Colonic mucosa (tissue), 4 donors: ENCODE measurements around the gene HYDIN. TPM values are rescaled to one million over a fixed set of nuclear protein-coding genes. Genes with fewer than 3 reads are reported as not detected.

Source experiments
- DNase-seq: peaks from one replicate; pipeline ENCODE4 v3.0.0-alpha.2; 2020
- H3K27ac ChIP-seq: fragments of 200-600 bp; one replicate; pipeline ENCODE4 v1.8.0; 2021
- H3K27me3 ChIP-seq: fragments of 200-600 bp; one replicate; pipeline ENCODE4 v1.8.0; 2021
- H3K36me3 ChIP-seq: fragments of 200-600 bp; one replicate; pipeline ENCODE4 v1.8.0; 2021
- H3K4me1 ChIP-seq: fragments of 200-600 bp; one replicate; pipeline ENCODE4 v1.8.0; 2021; ENCODE audit warnings: mild to moderate bottlenecking
- H3K4me3 ChIP-seq: fragments of 200-600 bp; one replicate; pipeline ENCODE4 v1.8.0; 2021
- H3K9ac ChIP-seq, 2 donors: one replicate each; pipeline ENCODE4 v1.7.0; 2013; ENCODE audit warnings: control low read depth in 2 of 2, low read depth in 2 of 2, low read length in 2 of 2
- H3K9me3 ChIP-seq: fragments of 200-600 bp; one replicate; pipeline ENCODE4 v1.8.0; 2021
- CTCF ChIP-seq: fragments of 200-600 bp; IDR thresholded peaks from one replicate; pipeline ENCODE4 v1.8.0; 2022; ENCODE audit warnings: antibody characterized with exemption, mild to moderate bottlenecking
- intact Hi-C: fragments of 100-400 bp; cut with DNase I; formaldehyde crosslinking; loops from one replicate; pipeline ENCODE4 v1.14.1; 2022
- total RNA-seq, 2 donors: library from RNA; stranded (reverse); fragmentation: NEBNext Ultra II Directional in 1 of 2; extraction: Animal tissue kit (Norgen Biotek cat#: 25700) in 1 of 2; gene quantifications; one replicate each; pipeline ENCODE4 v1.2.1, GENCODE V29; 2021
- donor health status: healthy.
- donor health status: DM: no; HTN: no; CAD: no.
- donor health status: DM: no; HTN: no; CAD: no.

Gene HYDIN
- total RNA-seq, 2 donors from 2014 or later, result 0.58 to 0.64 TPM

- no peak overlapping the region for H3K9ac ChIP-seq
- H3K36me3 ChIP-seq, result no peaks in the 10 kb centered on the region
- no peak overlapping the region for H3K4me3 ChIP-seq
- intact Hi-C loops, result no loop called here
- H3K27me3 ChIP-seq, result no peaks in the 10 kb centered on the region
- no peak overlapping the region for H3K27ac ChIP-seq
- DNase-seq, result no peak
- no peaks in the 10 kb centered on the region for H3K9me3 ChIP-seq
- TF ChIP-seq CTCF, result no peak
- no peaks in the 10 kb centered on the region for H3K4me1 ChIP-seq
These were observed 462.9 kb downstream of the HYDIN start for GRCh38 chr16:70767377-70768202.

- intact Hi-C loops, result no loop called here
- no peaks in the 10 kb centered on the region for H3K36me3 ChIP-seq
These were observed 463.9 kb downstream of the HYDIN start for GRCh38 chr16:70766658-70767057.

GRCh38 chr16:70766176-70766575, 464.3 kb downstream of the HYDIN start:
- H3K4me1 ChIP-seq, result no peaks in the 10 kb centered on the region
- no peak for DNase-seq
- intact Hi-C loops, result no loop called here
- no peaks in the 10 kb centered on the region for H3K9me3 ChIP-seq
- no peak for TF ChIP-seq CTCF
- H3K36me3 ChIP-seq, result no peaks in the 10 kb centered on the region
- H3K27me3 ChIP-seq, result no peaks in the 10 kb centered on the region
- H3K27ac ChIP-seq, result no peak overlapping the region
- H3K4me3 ChIP-seq, result no peak overlapping the region
- no peak overlapping the region for H3K9ac ChIP-seq

More at GRCh38 chr16:70766658-70767057, 463.9 kb downstream of the HYDIN start:
- no peak for DNase-seq
- no peak overlapping the region for H3K9ac ChIP-seq
- H3K4me3 ChIP-seq, result no peak overlapping the region
- no peak for TF ChIP-seq CTCF
- H3K4me1 ChIP-seq, result no peaks in the 10 kb centered on the region
- H3K27ac ChIP-seq, result no peak overlapping the region
- H3K27me3 ChIP-seq, result no peaks in the 10 kb centered on the region
- H3K9me3 ChIP-seq, result no peaks in the 10 kb centered on the region

- H3K36me3 ChIP-seq, result no peaks in the 10 kb centered on the region
- H3K27me3 ChIP-seq, result no peaks in the 10 kb centered on the region
- H3K4me1 ChIP-seq, result no peaks in the 10 kb centered on the region
- TF ChIP-seq CTCF, result no peak
- DNase-seq, result no peak
- H3K4me3 ChIP-seq, result no peak overlapping the region
- intact Hi-C loops, result no loop called here
- H3K27ac ChIP-seq, result no peak overlapping the region
- H3K9ac ChIP-seq, result no peak overlapping the region
- no peaks in the 10 kb centered on the region for H3K9me3 ChIP-seq
These were observed 465.0 kb downstream of the HYDIN start for GRCh38 chr16:70765491-70765890.

- intact Hi-C loops, result no loop called here
- H3K27ac ChIP-seq, result no peak overlapping the region
- DNase-seq, result no peak
- H3K9me3 ChIP-seq, result no peaks in the 10 kb centered on the region
- no peaks in the 10 kb centered on the region for H3K27me3 ChIP-seq
- no peak overlapping the region for H3K9ac ChIP-seq
- H3K4me3 ChIP-seq, result no peak overlapping the region
- TF ChIP-seq CTCF, result no peak
- H3K4me1 ChIP-seq, result no peaks in the 10 kb centered on the region
- no peaks in the 10 kb centered on the region for H3K36me3 ChIP-seq
These were observed 465.9 kb downstream of the HYDIN start for GRCh38 chr16:70764632-70765031.
